Measurements from ENCODE around the gene TENM4. TPM values are rescaled to one million over a fixed set of nuclear protein-coding genes. Genes with fewer than 3 reads are reported as not detected.

The TENM4 gene
- total and polyA plus RNA-seq, 10 of the 15 experiments (the other 5 are each of a cell fraction or from before 2014, with no cell fraction given) = 0.03 to 0.12 (median 0.06) TPM; not detected in 7

DNA sequence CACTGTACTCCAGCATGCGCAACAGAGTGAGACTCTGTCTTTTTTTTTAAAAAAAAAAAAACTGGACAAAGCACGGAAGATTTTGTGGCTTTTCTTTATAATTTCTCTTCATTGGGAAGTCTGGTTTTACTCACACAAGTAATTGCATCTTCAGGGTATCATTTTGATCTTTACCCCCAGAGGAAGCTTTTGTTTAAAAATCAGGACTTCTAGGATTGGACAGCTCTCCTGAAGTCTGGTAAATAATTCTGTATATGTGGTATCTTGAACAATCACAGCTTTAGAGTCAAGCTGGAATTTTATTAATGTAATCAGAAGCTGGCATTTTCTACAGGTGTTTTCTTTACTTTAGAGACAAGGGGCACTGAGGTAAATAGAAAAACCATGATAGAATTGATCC is 658.1 kb downstream of the TENM4 start:
- Histone ChIP-seq H4K20me1 (ENCODE audit: control insufficient read depth, insufficient read depth) (no peaks in the 10 kb centered on the region), H2AFZ (ENCODE audit: control insufficient read depth, low read depth, low read length) (no peak overlapping the region), H3K9ac (ENCODE audit: control insufficient read depth, insufficient read depth, low read length) (no peak overlapping the region), H3K27me3 (replicated peaks in 1 of 2; ENCODE audit: control insufficient read depth in 2 of 2, insufficient read depth in 2 of 2, low read length in 1 of 2) (no peaks in the 10 kb centered on the region; a peak in 1 of 4 replicates), H3K9me3 (replicated peaks; ENCODE audit: control insufficient read depth, insufficient read depth, low read length) (no peaks in the 10 kb centered on the region), H3K4me1 (ENCODE audit: control insufficient read depth, insufficient read depth, low read length) (no peaks in the 10 kb centered on the region), H3K36me3 (ENCODE audit: control insufficient read depth in 2 of 2, insufficient read depth in 2 of 2, low read length in 1 of 2) (no peaks in the 10 kb centered on the region), H3K4me3 (no peak overlapping the region), H3K79me2 (ENCODE audit: control insufficient read depth, insufficient read depth, low read length) (no peaks in the 10 kb centered on the region), H3K27ac (ENCODE audit: control insufficient read depth, insufficient read depth) (no peak overlapping the region), H3K4me2 (ENCODE audit: control insufficient read depth, insufficient read depth) (no peak overlapping the region)
- intact Hi-C loops (cut with micrococcal nuclease; ENCODE audit: unreplicated experiment) (no loop called here), in situ Hi-C loops (cut with MboI) (no loop called here)
- no peak for DNase-seq (ENCODE audit: low read depth, low spot score)
- SMC1A ChIA-PET (ENCODE audit: uncharacterized antibody, unreplicated experiment) = no interaction called here
- CTCF ChIA-PET = interaction anchor here (1.2 to 3.9 kb wide), 2 partner anchors 15 to 137 kb away, joined by 4 to 15 read pairs; no protein-coding TSS in a partner anchor
- BruUV-seq (replicated peaks) = no TSS peak
- POLR2A ChIA-PET = no interaction called here
- no peak for FAIRE-seq
- RAD21 ChIA-PET (ENCODE audit: unreplicated experiment) = no interaction called here
- ATAC-seq = no peak
- WGBS (ENCODE audit: insufficient coverage, insufficient replicate concordance, low lambda C conversion rate, missing lambda C conversion rate) = 58% methylated on average over 2 of the region's 2 CpGs
- TF ChIP-seq, protein P1, sequence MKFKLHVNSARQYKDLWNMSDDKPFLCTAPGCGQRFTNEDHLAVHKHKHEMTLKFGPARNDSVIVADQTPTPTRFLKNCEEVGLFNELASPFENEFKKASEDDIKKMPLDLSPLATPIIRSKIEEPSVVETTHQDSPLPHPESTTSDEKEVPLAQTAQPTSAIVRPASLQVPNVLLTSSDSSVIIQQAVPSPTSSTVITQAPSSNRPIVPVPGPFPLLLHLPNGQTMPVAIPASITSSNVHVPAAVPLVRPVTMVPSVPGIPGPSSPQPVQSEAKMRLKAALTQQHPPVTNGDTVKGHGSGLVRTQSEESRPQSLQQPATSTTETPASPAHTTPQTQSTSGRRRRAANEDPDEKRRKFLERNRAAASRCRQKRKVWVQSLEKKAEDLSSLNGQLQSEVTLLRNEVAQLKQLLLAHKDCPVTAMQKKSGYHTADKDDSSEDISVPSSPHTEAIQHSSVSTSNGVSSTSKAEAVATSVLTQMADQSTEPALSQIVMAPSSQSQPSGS (IDR thresholded peaks at IDR 0.05; ENCODE audit: low read length) = no peak
- TF ChIP-seq, protein P2, sequence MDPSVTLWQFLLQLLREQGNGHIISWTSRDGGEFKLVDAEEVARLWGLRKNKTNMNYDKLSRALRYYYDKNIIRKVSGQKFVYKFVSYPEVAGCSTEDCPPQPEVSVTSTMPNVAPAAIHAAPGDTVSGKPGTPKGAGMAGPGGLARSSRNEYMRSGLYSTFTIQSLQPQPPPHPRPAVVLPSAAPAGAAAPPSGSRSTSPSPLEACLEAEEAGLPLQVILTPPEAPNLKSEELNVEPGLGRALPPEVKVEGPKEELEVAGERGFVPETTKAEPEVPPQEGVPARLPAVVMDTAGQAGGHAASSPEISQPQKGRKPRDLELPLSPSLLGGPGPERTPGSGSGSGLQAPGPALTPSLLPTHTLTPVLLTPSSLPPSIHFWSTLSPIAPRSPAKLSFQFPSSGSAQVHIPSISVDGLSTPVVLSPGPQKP (IDR thresholded peaks at IDR 0.05; ENCODE audit: low read depth, low read length) = no peak
- no peak for TF ChIP-seq BACH1 (IDR thresholded peaks at IDR 0.05; ENCODE audit: borderline replicate concordance)
- TF ChIP-seq STAT1 (conservative IDR thresholded peaks at IDR 0.05) = no peak
- no peak for TF ChIP-seq ZNF274 (IDR thresholded peaks at IDR 0.05; ENCODE audit: insufficient read depth, insufficient read length)
- TF ChIP-seq, protein P3, sequence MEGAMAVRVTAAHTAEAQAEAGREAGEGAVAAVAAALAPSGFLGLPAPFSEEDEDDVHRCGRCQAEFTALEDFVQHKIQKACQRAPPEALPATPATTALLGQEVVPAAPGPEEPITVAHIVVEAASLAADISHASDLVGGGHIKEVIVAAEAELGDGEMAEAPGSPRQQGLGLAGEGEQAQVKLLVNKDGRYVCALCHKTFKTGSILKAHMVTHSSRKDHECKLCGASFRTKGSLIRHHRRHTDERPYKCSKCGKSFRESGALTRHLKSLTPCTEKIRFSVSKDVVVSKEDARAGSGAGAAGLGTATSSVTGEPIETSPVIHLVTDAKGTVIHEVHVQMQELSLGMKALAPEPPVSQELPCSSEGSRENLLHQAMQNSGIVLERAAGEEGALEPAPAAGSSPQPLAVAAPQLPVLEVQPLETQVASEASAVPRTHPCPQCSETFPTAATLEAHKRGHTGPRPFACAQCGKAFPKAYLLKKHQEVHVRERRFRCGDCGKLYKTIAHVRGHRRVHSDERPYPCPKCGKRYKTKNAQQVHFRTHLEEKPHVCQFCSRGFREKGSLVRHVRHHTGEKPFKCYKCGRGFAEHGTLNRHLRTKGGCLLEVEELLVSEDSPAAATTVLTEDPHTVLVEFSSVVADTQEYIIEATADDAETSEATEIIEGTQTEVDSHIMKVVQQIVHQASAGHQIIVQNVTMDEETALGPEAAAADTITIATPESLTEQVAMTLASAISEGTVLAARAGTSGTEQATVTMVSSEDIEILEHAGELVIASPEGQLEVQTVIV (IDR thresholded peaks at IDR 0.05; ENCODE audit: borderline replicate concordance, partially characterized antibody) = no peak
- TF ChIP-seq, protein P4, sequence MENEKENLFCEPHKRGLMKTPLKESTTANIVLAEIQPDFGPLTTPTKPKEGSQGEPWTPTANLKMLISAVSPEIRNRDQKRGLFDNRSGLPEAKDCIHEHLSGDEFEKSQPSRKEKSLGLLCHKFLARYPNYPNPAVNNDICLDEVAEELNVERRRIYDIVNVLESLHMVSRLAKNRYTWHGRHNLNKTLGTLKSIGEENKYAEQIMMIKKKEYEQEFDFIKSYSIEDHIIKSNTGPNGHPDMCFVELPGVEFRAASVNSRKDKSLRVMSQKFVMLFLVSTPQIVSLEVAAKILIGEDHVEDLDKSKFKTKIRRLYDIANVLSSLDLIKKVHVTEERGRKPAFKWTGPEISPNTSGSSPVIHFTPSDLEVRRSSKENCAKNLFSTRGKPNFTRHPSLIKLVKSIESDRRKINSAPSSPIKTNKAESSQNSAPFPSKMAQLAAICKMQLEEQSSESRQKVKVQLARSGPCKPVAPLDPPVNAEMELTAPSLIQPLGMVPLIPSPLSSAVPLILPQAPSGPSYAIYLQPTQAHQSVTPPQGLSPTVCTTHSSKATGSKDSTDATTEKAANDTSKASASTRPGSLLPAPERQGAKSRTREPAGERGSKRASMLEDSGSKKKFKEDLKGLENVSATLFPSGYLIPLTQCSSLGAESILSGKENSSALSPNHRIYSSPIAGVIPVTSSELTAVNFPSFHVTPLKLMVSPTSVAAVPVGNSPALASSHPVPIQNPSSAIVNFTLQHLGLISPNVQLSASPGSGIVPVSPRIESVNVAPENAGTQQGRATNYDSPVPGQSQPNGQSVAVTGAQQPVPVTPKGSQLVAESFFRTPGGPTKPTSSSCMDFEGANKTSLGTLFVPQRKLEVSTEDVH (IDR thresholded peaks at IDR 0.05; ENCODE audit: low read depth, partially characterized antibody) = no peak
- TF ChIP-seq POU2F2 (IDR thresholded peaks at IDR 0.05; ENCODE audit: borderline replicate concordance, low read depth, low read length) = no peak
- TF ChIP-seq SMAD5 (IDR thresholded peaks at IDR 0.05; ENCODE audit: low read depth) = no peak
- TF ChIP-seq HDGF (IDR thresholded peaks at IDR 0.05) = no peak
- no peak for TF ChIP-seq YBX1 (IDR thresholded peaks at IDR 0.05)
- no peak for TF ChIP-seq FOXM1 (IDR thresholded peaks at IDR 0.05; ENCODE audit: low read depth, low read length)
